K562 (cell line): ENCODE measurements around the gene DHX35. TPM values are rescaled to one million over a fixed set of nuclear protein-coding genes. Genes with fewer than 3 reads are reported as not detected.

Experiments used
- ATAC-seq: fragments of 200-7000 bp; cut with Tn5 transposase; 3 replicates; pipeline ENCODE4 v1.9.1; 2020; ENCODE audit warnings: moderate library complexity
- BruUV-seq: library from RNA; stranded (reverse); fragments of 400-500 nt; replicated peaks from 2 replicates; lab custom pipeline; 2021; lab: Mats Ljungman, UMichigan
- CTCF ChIA-PET: fragments of 300-600 bp; formaldehyde crosslinking; extraction: SDS; loops from one replicate; lab custom pipeline; 2021; ENCODE audit warnings: low intra/inter-chr PET ratio; lab: Yijun Ruan, JAX
- POLR2A ChIA-PET: fragments of 300-600, 350-650 bp; sonication (Branson Sonifier 250); formaldehyde crosslinking; extraction: SDS; loops from one replicate; lab custom pipeline; 2021; ENCODE audit warnings: antibody characterized with exemption, inconsistent platforms; lab: Yijun Ruan, JAX
- DNase-seq, 4 experiments: peaks; one replicate each; pipeline versions ENCODE4 v3.0.0 to v3.0.0-alpha.2; 2011 to 2018; ENCODE audit warnings: low spot score in 3 of 4, mixed read lengths in 3 of 4; ENCODE audit errors: extremely low read depth in 1 of 4
- FAIRE-seq: peaks from 2 replicates; lab custom pipeline; 2011; peaks lifted over from hg19 to GRCh38; lab: Jason Lieb, UNC
- H2AFZ ChIP-seq: 2 replicates; pipeline ENCODE4 v1.6.0; 2011; ENCODE audit warnings: low read depth, low read length, control low read depth, inconsistent platforms
- H3K27ac ChIP-seq: fragments of 200-600 bp; 3 replicates; pipeline ENCODE4 v1.8.0; 2011; ENCODE audit warnings: low read depth, mild to moderate bottlenecking, control low read depth, inconsistent platforms, low read length, moderate library complexity, mixed read lengths; ENCODE audit errors: extremely low read depth
- H3K27me3 ChIP-seq, 2 experiments: fragments of 300-600 bp in 1 of 2; 2 replicates in 1 of 2; 3 replicates in 1 of 2; pipeline versions ENCODE4 v1.6.0 to v1.8.0; 2011; ENCODE audit warnings: inconsistent platforms in 2 of 2, low read length in 2 of 2, mild to moderate bottlenecking in 1 of 2, mixed read lengths in 1 of 2, moderate library complexity in 1 of 2; ENCODE audit not compliant: control insufficient read depth in 2 of 2, insufficient read depth in 2 of 2
- H3K36me3 ChIP-seq: fragments of 300-600 bp; 3 replicates; pipeline ENCODE4 v1.8.0; 2011; ENCODE audit warnings: mild to moderate bottlenecking, low read length, inconsistent platforms; ENCODE audit not compliant: control insufficient read depth, insufficient read depth
- H3K4me1 ChIP-seq, 2 experiments: fragments of 200-600 bp in 1 of 2; replicated peaks in 1 of 2; 2 replicates in 1 of 2; 3 replicates in 1 of 2; pipeline versions ENCODE4 v1.5.1 to v1.8.0; 2011; ENCODE audit warnings: inconsistent platforms in 2 of 2, low read length in 2 of 2, mild to moderate bottlenecking in 1 of 2, mixed read lengths in 1 of 2, moderate library complexity in 1 of 2; ENCODE audit not compliant: control insufficient read depth in 2 of 2, insufficient read depth in 2 of 2
- H3K4me2 ChIP-seq: 2 replicates; pipeline ENCODE4 v1.6.1; 2011; ENCODE audit warnings: low read length, control low read depth, inconsistent platforms, mixed read lengths; ENCODE audit not compliant: insufficient read depth
- H3K4me3 ChIP-seq: fragments of 200-600 bp; sonication (generic), shearing (Covaris generic); 2 replicates; pipeline ENCODE4 v1.5.1; 2016; ENCODE audit warnings: control low read depth, inconsistent platforms
- H3K79me2 ChIP-seq: fragments of 200-600 bp; 3 replicates; pipeline ENCODE4 v1.8.0; 2011; ENCODE audit warnings: low read length, inconsistent platforms; ENCODE audit not compliant: control insufficient read depth, insufficient read depth
- H3K9ac ChIP-seq, 2 experiments: 2 replicates each; pipeline versions ENCODE4 v1.6.0 to v1.6.1; 2011; ENCODE audit warnings: low read depth in 2 of 2, low read length in 2 of 2, control low read depth in 1 of 2, inconsistent platforms in 1 of 2, mild to moderate bottlenecking in 1 of 2, mixed read lengths in 1 of 2; ENCODE audit not compliant: insufficient read depth in 1 of 2
- H3K9me1 ChIP-seq: one replicate; pipeline ENCODE4 v1.6.0; 2011; ENCODE audit warnings: inconsistent platforms, mild to moderate bottlenecking, low read length, moderate library complexity; ENCODE audit not compliant: control insufficient read depth, insufficient read depth
- H3K9me3 ChIP-seq: replicated peaks from 2 replicates; pipeline ENCODE4 v1.5.1; 2011; ENCODE audit warnings: low read depth, low read length, inconsistent platforms; ENCODE audit not compliant: control insufficient read depth, insufficient read depth
- H4K20me1 ChIP-seq: replicated peaks from 2 replicates; pipeline ENCODE4 v1.6.1; 2011; ENCODE audit warnings: low read length, inconsistent platforms, mixed read lengths; ENCODE audit not compliant: control insufficient read depth, insufficient read depth
- CBFA2T3 ChIP-seq: fragments of 450-650 bp; IDR thresholded peaks from 2 replicates; pipeline ENCODE4 v1.6.1; 2017
- CHCHD3 ChIP-seq: fragments of 250-450 bp; sonication (Bioruptor Pico); IDR thresholded peaks from 2 replicates; pipeline ENCODE4 v2.1.2; 2022; ENCODE audit warnings: mild to moderate bottlenecking
- FOXP1 ChIP-seq: sonication (generic); formaldehyde crosslinking; IDR thresholded peaks from 2 replicates; pipeline ENCODE4 v1.8.0; 2022; ENCODE audit warnings: mild to moderate bottlenecking, missing genetic modification reagents
- HINFP ChIP-seq: fragments of 450-650 bp; conservative IDR thresholded peaks from 2 replicates; pipeline ENCODE4 v1.6.1; 2016; ENCODE audit warnings: missing genetic modification characterization, low read depth, mild to moderate bottlenecking, control low read depth, missing compliant biosample characterization
- NR4A1 ChIP-seq, 2 experiments: fragments of 250-450 bp in 1 of 2; fragments of 450-650 bp in 1 of 2; sonication (Bioruptor Pico) in 1 of 2; IDR thresholded peaks; 2 replicates each; pipeline versions ENCODE4 v1.4.0 to v1.6.1; 2016 to 2020; ENCODE audit warnings: mild to moderate bottlenecking in 2 of 2, missing compliant biosample characterization in 1 of 2, missing genetic modification characterization in 1 of 2, moderate library complexity in 1 of 2
- OTX1 ChIP-seq: fragments of 450-650 bp; formaldehyde crosslinking; IDR thresholded peaks from 2 replicates; pipeline ENCODE4 v1.4.0; 2022; ENCODE audit warnings: mild to moderate bottlenecking
- PHF20 ChIP-seq: fragments of 450-650 bp; IDR thresholded peaks from 2 replicates; pipeline ENCODE4 v1.6.1; 2018; ENCODE audit not compliant: partially characterized antibody
- POLR2A ChIP-seq: fragments of 450-650 bp; conservative IDR thresholded peaks from 2 replicates; pipeline ENCODE4 v1.6.1; 2016
- POLR2G ChIP-seq: fragments of 200-400 bp; formaldehyde crosslinking; IDR thresholded peaks from 2 replicates; pipeline ENCODE4 v1.6.1; 2017; ENCODE audit warnings: low read depth, mild to moderate bottlenecking, antibody characterized with exemption, low read length, moderate library complexity
- PURB ChIP-seq: sonication (generic); formaldehyde crosslinking; IDR thresholded peaks from 2 replicates; pipeline ENCODE4 v1.9.0; 2021; ENCODE audit warnings: low read depth, mild to moderate bottlenecking, missing genetic modification reagents
- TOE1 ChIP-seq, 2 experiments: fragments of 450-650 bp in 1 of 2; sonication (generic) in 1 of 2; formaldehyde crosslinking in 1 of 2; IDR thresholded peaks; 2 replicates each; pipeline versions ENCODE4 v1.7.1 to v1.8.0; 2016 to 2022; ENCODE audit warnings: borderline replicate concordance in 2 of 2, mild to moderate bottlenecking in 2 of 2, antibody characterized with exemption in 1 of 2, inconsistent platforms in 1 of 2, low read depth in 1 of 2, missing genetic modification reagents in 1 of 2, moderate library complexity in 1 of 2
- U2AF2 ChIP-seq: fragments of 200-400 bp; formaldehyde crosslinking; optimal IDR thresholded peaks from 2 replicates; pipeline ENCODE3; 2017; ENCODE audit warnings: low read depth, mild to moderate bottlenecking, low read length
- ZNF408 ChIP-seq: fragments of 250-450 bp; sonication (Bioruptor Pico); IDR thresholded peaks from 2 replicates; pipeline ENCODE4 v1.4.0; 2020; ENCODE audit warnings: low read depth, mild to moderate bottlenecking, moderate library complexity
- ZNF764 ChIP-seq: fragments of 250-450 bp; sonication (Bioruptor Pico); IDR thresholded peaks from 2 replicates; pipeline ENCODE4 v1.4.0; 2020; ENCODE audit warnings: low read depth, mild to moderate bottlenecking, moderate library complexity
- WGBS: fragments of 100-300 bp; shearing (Covaris generic); methylation state at CpG from one replicate; pipeline ENCODE4 v1.1.6; 2016; ENCODE audit warnings: low coverage, mixed read lengths; ENCODE audit not compliant: insufficient coverage; ENCODE audit errors: missing lambda C conversion rate; 5-methylcytosine and 5-hydroxymethylcytosine counted together
- in situ Hi-C: fragments of 300-500 bp; cut with MboI; formaldehyde crosslinking; loops from 4 replicates; pipeline ENCODE4 v1.15.0; 2018; ENCODE audit warnings: inconsistent platforms, mixed read lengths
- intact Hi-C: fragments of 100-400 bp; cut with micrococcal nuclease; formaldehyde crosslinking; loops from 2 replicates; pipeline ENCODE4 v1.14.2; 2022
- polyA plus RNA-seq, 8 experiments: library from polyadenylated mRNA; depleted of rRNA in 4 of 8; stranded (reverse) in 5 of 8; unstranded in 3 of 8; fragments of >200 nt; fragmentation: Nextera tagmentation in 2 of 8; fragmentation: Illumina TruSeq in 1 of 8; extraction: Ambion mirVana in 2 of 8; extraction: Trizol in 1 of 8; gene quantifications; 2 replicates each; pipeline versions ENCODE4 v1.2.1 to v1.2.3, GENCODE V29; 2011 to 2014; ENCODE audit warnings: inconsistent platforms in 1 of 8, missing spikeins in 1 of 8
- total RNA-seq, 7 experiments: library from RNA; depleted of rRNA in 6 of 7; stranded (reverse); fragments of >200 nt in 6 of 7; fragmentation: Illumina TruSeq in 2 of 7; extraction: Trizol in 2 of 7; gene quantifications; 2 replicates each; pipeline versions ENCODE4 v1.2.1 to v1.2.3, GENCODE V29; 2011 to 2021; ENCODE audit warnings: low replicate concordance in 1 of 7
- TF ChIP-seq, protein P1 (sequence below): fragments of 250-450 bp; sonication (Bioruptor Pico); IDR thresholded peaks from 2 replicates; pipeline ENCODE4 v1.8.0; 2021; ENCODE audit warnings: moderate library complexity, mild to moderate bottlenecking, inconsistent platforms

DHX35 gene
- total and polyA plus RNA-seq, 9 of the 15 experiments (the other 6 are each of a cell fraction or from before 2014, with no cell fraction given), result 6.5 to 25.6 (median 16.9) TPM

GRCh38 chr20:39044501-39044900 is 82.4 kb downstream of the DHX35 start:
- no peak for FAIRE-seq
- DNase-seq, result no peak
- H3K27me3 ChIP-seq, result no peaks in the 10 kb centered on the region
- H3K36me3 ChIP-seq, result peaks cover 25% of the 10 kb centered on the region; the same call in 2 of the 3 replicates
- no peak overlapping the region for H3K27ac ChIP-seq
- no peaks in the 10 kb centered on the region for H3K79me2 ChIP-seq
- intact Hi-C loops, result loop anchor here (10.0 kb wide), 2 partner anchors 290 to 320 kb away; partner anchors contain the start of gene SLC32A1
- H3K9me1 ChIP-seq, result no peaks in the 10 kb centered on the region
- H3K4me3 ChIP-seq, result no peak overlapping the region
- WGBS, result 97% methylated on average over 6 of the region's 6 CpGs
- no peak overlapping the region for H3K9ac ChIP-seq
- POLR2A ChIA-PET, result interaction anchor here (0.6 to 1.0 kb wide), 3 partner anchors 8 to 27 kb away, joined by 3 to 4 read pairs (median 3); no protein-coding TSS in a partner anchor
- peaks cover 5 to 14% of the 10 kb centered on the region in 2 experiments; a peak in 4 of 5 replicates for H3K4me1 ChIP-seq
- BruUV-seq, result no TSS peak
- ATAC-seq, result no peak
- no peak overlapping the region for H3K4me2 ChIP-seq
- in situ Hi-C loops, result loop anchor here (10.0 kb wide), 1 partner anchor 400 kb away; no protein-coding TSS in a partner anchor
- H2AFZ ChIP-seq, result no peak overlapping the region
- H3K9me3 ChIP-seq, result no peaks in the 10 kb centered on the region
- TF ChIP-seq PHF20 (no peak), U2AF2 (no peak), POLR2G (no peak), PURB (no peak), POLR2A (no peak), OTX1 (CRISPR knock-in tag) (no peak), ZNF408 (CRISPR knock-in tag) (no peak), FOXP1 (no peak), CBFA2T3 (no peak), ZNF764 (CRISPR knock-in tag) (no peak), CHCHD3 (CRISPR knock-in tag) (no peak), HINFP (tag) (no peak), TOE1 (IDR thresholded peaks at IDR 0.05; ENCODE audit: borderline replicate concordance) (no peak), TOE1 (CRISPR knock-in tag; IDR thresholded peaks at IDR 0.05; ENCODE audit: borderline replicate concordance, low read depth) (no peak), NR4A1 (CRISPR knock-in tag; IDR thresholded peaks at IDR 0.05) (no peak), NR4A1 (tag; IDR thresholded peaks at IDR 0.05) (no peak)
- TF ChIP-seq, protein P1, sequence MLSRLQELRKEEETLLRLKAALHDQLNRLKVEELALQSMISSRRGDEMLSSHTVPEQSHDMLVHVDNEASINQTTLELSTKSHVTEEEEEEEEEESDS, result no peak
- TF ChIP-seq, all 486 proteins: peak for 0
- no peaks in the 10 kb centered on the region for H4K20me1 ChIP-seq
- CTCF ChIA-PET, result no interaction called here
